Breast epithelium (tissue), 3 donors: ENCODE results near the gene TMEM117.

Experiments
- POLR2A ChIP-seq: fragments of 450-650 bp; IDR thresholded peaks from one replicate; pipeline ENCODE4 v1.6.1; 2016; ENCODE audit warnings: antibody characterized with exemption, mild to moderate bottlenecking, moderate library complexity
- TF ChIP-seq, protein P1 (sequence below), 3 donors: fragments of 450-650 bp; IDR thresholded peaks; one replicate each; pipeline ENCODE4 v1.5.1; 2016 to 2017; ENCODE audit warnings: antibody characterized with exemption in 3 of 3, mild to moderate bottlenecking in 3 of 3, moderate library complexity in 3 of 3

DNA sequence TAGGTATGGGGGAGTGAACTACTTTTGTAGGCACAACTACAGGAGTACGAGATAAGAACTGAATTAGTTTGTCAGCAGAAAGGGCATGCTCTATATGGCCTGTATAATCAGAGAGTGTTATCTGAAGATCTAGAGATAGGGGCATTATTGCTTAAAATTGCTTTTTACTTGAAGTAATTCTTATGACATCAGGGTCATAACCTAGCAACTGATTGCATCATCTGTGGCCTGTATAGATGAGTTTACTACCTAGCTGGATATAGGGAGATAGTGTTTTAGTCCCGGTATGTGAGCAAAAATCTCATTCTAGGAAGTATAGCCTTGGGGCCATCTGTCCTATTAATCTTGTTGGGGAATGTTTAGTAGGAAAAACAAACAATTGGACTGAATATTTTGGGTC lies 142.7 kb downstream of the TMEM117 start:
- TF ChIP-seq, protein P1, sequence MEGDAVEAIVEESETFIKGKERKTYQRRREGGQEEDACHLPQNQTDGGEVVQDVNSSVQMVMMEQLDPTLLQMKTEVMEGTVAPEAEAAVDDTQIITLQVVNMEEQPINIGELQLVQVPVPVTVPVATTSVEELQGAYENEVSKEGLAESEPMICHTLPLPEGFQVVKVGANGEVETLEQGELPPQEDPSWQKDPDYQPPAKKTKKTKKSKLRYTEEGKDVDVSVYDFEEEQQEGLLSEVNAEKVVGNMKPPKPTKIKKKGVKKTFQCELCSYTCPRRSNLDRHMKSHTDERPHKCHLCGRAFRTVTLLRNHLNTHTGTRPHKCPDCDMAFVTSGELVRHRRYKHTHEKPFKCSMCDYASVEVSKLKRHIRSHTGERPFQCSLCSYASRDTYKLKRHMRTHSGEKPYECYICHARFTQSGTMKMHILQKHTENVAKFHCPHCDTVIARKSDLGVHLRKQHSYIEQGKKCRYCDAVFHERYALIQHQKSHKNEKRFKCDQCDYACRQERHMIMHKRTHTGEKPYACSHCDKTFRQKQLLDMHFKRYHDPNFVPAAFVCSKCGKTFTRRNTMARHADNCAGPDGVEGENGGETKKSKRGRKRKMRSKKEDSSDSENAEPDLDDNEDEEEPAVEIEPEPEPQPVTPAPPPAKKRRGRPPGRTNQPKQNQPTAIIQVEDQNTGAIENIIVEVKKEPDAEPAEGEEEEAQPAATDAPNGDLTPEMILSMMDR (IDR thresholded peaks at IDR 0.05), result no peak
- no peak for TF ChIP-seq POLR2A
